Activated CD8-positive, alpha-beta T cell treated with anti-CD3 and anti-CD28 coated beads for 36 hours (primary cell): Measurements from ENCODE around the gene CPPED1. TPM values are rescaled to one million over a fixed set of nuclear protein-coding genes. Genes with fewer than 3 reads are reported as not detected.

Experiments
- ATAC-seq: fragments of 200-7000 bp; cut with Tn5 transposase; one replicate; pipeline ENCODE4 v1.10.0; 2021; ENCODE audit warnings: mild to moderate bottlenecking, moderate library complexity
- CTCF ChIA-PET: fragments of 350-600 bp; sonication (Branson Sonifier 250); formaldehyde crosslinking; loops from one replicate; lab custom pipeline; 2021; ENCODE audit warnings: antibody characterized with exemption; lab: Charles Lee
- POLR2A ChIA-PET: fragments of 350-600 bp; sonication (Branson Sonifier 250); formaldehyde crosslinking; loops from one replicate; lab custom pipeline; 2021; ENCODE audit warnings: antibody characterized with exemption; lab: Charles Lee
- DNase-seq: peaks from one replicate; pipeline ENCODE4 v3.0.0-alpha.2; 2020
- H3K27ac Mint-ChIP-seq: one replicate; pipeline ENCODE4 v1.8.0; 2021; ENCODE audit warnings: mild to moderate bottlenecking, mixed read lengths
- H3K27me3 Mint-ChIP-seq: one replicate; pipeline ENCODE4 v1.8.0; 2021; ENCODE audit warnings: mixed read lengths
- H3K36me3 Mint-ChIP-seq: one replicate; pipeline ENCODE4 v1.8.0; 2021; ENCODE audit warnings: low read depth, mixed read lengths
- H3K4me1 Mint-ChIP-seq: one replicate; pipeline ENCODE4 v1.8.0; 2021; ENCODE audit warnings: low read depth, mixed read lengths
- H3K4me3 Mint-ChIP-seq: one replicate; pipeline ENCODE4 v1.8.0; 2021; ENCODE audit warnings: mild to moderate bottlenecking, moderate library complexity, mixed read lengths
- H3K9me3 Mint-ChIP-seq: one replicate; pipeline ENCODE4 v1.8.0; 2021; ENCODE audit warnings: mixed read lengths
- intact Hi-C: fragments of 100-400 bp; cut with micrococcal nuclease; formaldehyde crosslinking; loops from one replicate; pipeline ENCODE4 v1.10.0; 2022
- total RNA-seq, 2 experiments: library from RNA; stranded (reverse); gene quantifications; one replicate each; pipeline ENCODE4 v1.2.3, GENCODE V29; 2021
- TF ChIP-seq, protein P1 (sequence below): fragments of 200-600 bp; IDR thresholded peaks from one replicate; pipeline ENCODE4 v1.8.0; 2022; ENCODE audit warnings: antibody characterized with exemption, mild to moderate bottlenecking

CPPED1 gene
- total RNA-seq, 2 experiments from 2014 or later: 5.0 to 5.7 TPM

DNA sequence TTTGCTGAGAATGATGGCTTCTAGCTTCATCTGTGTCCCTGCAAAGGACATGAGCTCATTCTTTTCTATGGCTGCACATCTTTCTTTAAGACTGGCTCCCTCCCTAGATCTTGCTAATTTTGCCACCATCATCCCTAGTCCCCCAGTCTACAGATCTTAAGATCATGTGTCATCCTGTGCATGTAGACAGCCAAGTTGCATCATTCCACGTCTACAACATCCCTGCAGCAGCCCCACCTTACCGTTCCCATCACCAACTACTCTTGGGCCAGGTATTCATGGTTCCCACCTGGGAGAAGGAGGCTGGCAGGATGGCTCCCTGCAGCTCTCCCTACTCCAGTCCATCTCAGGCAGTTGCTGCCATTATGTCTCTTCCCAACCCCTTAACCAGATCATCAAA, 12.3 kb downstream of the CPPED1 start:
- Mint-ChIP-seq H3K4me3 (no peak overlapping the region), H3K4me1 (peaks cover under 1% of the 10 kb centered on the region), H3K27me3 (no peaks in the 10 kb centered on the region), H3K36me3 (peaks cover 3% of the 10 kb centered on the region), H3K27ac (no peak overlapping the region), H3K9me3 (peaks cover 1% of the 10 kb centered on the region)
- no peak for DNase-seq
- TF ChIP-seq, protein P1, sequence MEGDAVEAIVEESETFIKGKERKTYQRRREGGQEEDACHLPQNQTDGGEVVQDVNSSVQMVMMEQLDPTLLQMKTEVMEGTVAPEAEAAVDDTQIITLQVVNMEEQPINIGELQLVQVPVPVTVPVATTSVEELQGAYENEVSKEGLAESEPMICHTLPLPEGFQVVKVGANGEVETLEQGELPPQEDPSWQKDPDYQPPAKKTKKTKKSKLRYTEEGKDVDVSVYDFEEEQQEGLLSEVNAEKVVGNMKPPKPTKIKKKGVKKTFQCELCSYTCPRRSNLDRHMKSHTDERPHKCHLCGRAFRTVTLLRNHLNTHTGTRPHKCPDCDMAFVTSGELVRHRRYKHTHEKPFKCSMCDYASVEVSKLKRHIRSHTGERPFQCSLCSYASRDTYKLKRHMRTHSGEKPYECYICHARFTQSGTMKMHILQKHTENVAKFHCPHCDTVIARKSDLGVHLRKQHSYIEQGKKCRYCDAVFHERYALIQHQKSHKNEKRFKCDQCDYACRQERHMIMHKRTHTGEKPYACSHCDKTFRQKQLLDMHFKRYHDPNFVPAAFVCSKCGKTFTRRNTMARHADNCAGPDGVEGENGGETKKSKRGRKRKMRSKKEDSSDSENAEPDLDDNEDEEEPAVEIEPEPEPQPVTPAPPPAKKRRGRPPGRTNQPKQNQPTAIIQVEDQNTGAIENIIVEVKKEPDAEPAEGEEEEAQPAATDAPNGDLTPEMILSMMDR: no peak
- ChIA-PET POLR2A (no interaction called here), CTCF (interaction anchor here (1.0 kb wide), 1 partner anchor 217 kb away, joined by 3 read pairs; no protein-coding TSS in a partner anchor)
- ATAC-seq: no peak
- intact Hi-C loops: no loop called here

DNA sequence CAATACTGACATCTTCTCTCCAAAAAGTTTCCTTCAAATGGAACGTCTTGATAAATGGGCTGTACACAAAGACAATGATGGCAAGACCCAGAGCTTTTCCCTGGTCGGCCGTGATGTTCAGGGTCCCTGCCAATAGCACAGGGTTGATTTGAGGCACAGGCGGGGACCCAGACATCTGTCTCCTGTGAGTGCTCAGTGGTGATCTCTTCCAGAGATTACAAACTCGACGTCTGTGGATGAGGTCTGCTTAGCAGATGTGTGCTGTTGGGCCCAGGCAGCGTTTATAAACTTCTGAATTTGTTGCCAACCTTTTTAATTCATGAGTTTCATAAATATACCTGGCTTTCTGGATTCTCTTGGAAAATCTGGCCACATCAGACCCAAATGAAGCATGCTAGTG, 14.9 kb downstream of the CPPED1 start:
- Mint-ChIP-seq H3K36me3 (peaks cover 3% of the 10 kb centered on the region), H3K4me1 (no peaks in the 10 kb centered on the region), H3K4me3 (no peak overlapping the region), H3K9me3 (peaks cover 6% of the 10 kb centered on the region), H3K27ac (no peak overlapping the region), H3K27me3 (no peaks in the 10 kb centered on the region)
- POLR2A ChIA-PET: interaction anchor here (1.5 kb wide), 1 partner anchor 15 kb away, joined by 6 read pairs; the partner anchor contains the start of gene CPPED1
- ATAC-seq (no peak), DNase-seq (no peak)
- CTCF ChIA-PET: no interaction called here
- TF ChIP-seq, protein P1: no peak
- intact Hi-C loops: no loop called here

DNA sequence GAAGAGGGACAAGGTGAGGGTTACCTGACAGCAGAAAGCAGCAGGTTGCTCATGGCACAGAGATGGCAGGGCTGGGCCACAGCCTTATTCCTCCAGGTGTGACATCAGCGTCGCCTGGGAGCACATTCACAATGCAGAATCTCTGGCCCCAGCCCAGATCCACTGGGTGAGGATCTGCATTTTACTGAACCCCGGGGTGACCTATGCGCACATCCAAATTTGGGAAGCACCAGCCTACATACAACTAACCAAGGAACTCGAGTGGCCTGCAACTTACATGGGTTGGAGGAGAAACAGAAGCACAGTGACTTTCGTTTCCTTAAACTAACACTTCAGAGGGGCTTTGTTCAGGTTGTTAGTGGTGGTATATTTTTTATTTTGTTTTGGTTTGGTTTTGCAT, 17.6 kb downstream of the CPPED1 start:
- DNase-seq: no peak
- peaks cover 7% of the 10 kb centered on the region for H3K9me3 Mint-ChIP-seq
- CTCF ChIA-PET: no interaction called here
- intact Hi-C loops: no loop called here
- H3K27me3 Mint-ChIP-seq: no peaks in the 10 kb centered on the region
- POLR2A ChIA-PET: no interaction called here
- H3K36me3 Mint-ChIP-seq: peaks cover 5% of the 10 kb centered on the region
- no peak for ATAC-seq
- H3K4me1 Mint-ChIP-seq: peaks cover 5% of the 10 kb centered on the region
- no peak overlapping the region for H3K27ac Mint-ChIP-seq
- TF ChIP-seq, protein P1: no peak
- no peak overlapping the region for H3K4me3 Mint-ChIP-seq

DNA sequence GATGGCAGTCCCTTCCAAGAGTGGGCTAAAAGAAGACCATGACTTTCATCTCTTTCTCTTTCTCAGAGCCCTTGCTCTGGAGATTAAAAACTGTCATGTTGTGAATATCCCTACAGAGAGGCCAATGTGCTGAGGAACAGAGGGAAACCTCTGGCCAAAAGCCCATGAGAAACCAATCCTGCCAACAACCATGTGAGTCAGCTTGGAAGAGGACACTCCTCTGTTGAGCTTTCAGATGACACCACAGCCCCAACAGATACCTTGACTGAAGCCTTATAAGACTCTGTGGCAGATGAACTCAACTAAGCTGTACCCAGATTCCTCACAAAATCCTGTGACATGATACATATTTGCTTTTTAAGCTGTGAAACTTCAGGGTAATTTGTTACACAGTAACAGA, 19.6 kb downstream of the CPPED1 start:
- CTCF ChIA-PET: no interaction called here
- TF ChIP-seq, protein P1: no peak

DNA sequence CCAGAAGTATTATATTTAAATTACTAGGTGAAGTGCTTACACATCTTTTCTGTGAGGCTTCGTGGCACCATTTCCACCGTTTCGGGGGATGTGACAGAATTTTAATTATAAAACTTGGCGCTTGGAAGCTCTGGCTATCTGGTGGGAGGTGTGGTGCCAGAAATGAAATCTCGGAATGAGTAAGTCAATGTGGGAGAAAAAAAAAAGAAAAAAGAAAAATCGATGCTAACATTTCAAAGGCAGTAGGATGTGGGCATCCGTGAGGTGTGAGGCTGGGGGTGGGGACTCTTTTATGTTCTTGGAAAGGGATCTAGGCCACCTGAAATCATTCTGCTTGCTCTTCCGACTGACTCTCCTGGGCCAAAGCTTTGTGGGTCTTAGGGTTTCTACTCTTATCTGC, 21.9 kb downstream of the CPPED1 start:
- H3K9me3 Mint-ChIP-seq: peaks cover 7% of the 10 kb centered on the region
- TF ChIP-seq, protein P1: no peak
- H3K36me3 Mint-ChIP-seq: peaks cover 17% of the 10 kb centered on the region
- ATAC-seq (peak; percentile 56), DNase-seq (peak; percentile 62)
- H3K4me1 Mint-ChIP-seq: peaks cover 5% of the 10 kb centered on the region
- ChIA-PET CTCF (interaction anchor here (0.8 to 1.0 kb wide), 2 partner anchors 21 to 32 kb away, joined by 3 to 4 read pairs; no protein-coding TSS in a partner anchor), POLR2A (interaction anchor here (0.7 kb wide), 1 partner anchor 168 kb away, joined by 3 read pairs; no protein-coding TSS in a partner anchor)
- H3K27ac Mint-ChIP-seq: peak overlapping the region; percentile 73
- no peak overlapping the region for H3K4me3 Mint-ChIP-seq
- no peaks in the 10 kb centered on the region for H3K27me3 Mint-ChIP-seq
- intact Hi-C loops: no loop called here

More for the DNA sequence above, 19.6 kb downstream of the CPPED1 start:
- H3K4me3 Mint-ChIP-seq: no peak overlapping the region
- POLR2A ChIA-PET: interaction anchor here (1.1 kb wide), 1 partner anchor 11 kb away, joined by 4 read pairs; no protein-coding TSS in a partner anchor
- no peak for DNase-seq
- intact Hi-C loops: no loop called here
- no peak for ATAC-seq
- peaks cover 7% of the 10 kb centered on the region for H3K9me3 Mint-ChIP-seq
- H3K4me1 Mint-ChIP-seq: peaks cover 5% of the 10 kb centered on the region
- H3K27ac Mint-ChIP-seq: no peak overlapping the region
- peaks cover 18% of the 10 kb centered on the region for H3K36me3 Mint-ChIP-seq
- no peaks in the 10 kb centered on the region for H3K27me3 Mint-ChIP-seq
